Skeletal muscle tissue (tissue), 4 donors: ENCODE results near the gene IBA57. TPM values are rescaled to one million over a fixed set of nuclear protein-coding genes. Genes with fewer than 3 reads are reported as not detected.

Experiments used
- H3K27ac ChIP-seq: one replicate; pipeline ENCODE4 v1.7.0; 2013; ENCODE audit warnings: mild to moderate bottlenecking, low read depth, low read length, inconsistent platforms
- H3K27me3 ChIP-seq, 3 donors: one replicate each; pipeline ENCODE4 v1.7.0; 2013; ENCODE audit warnings: low read length in 3 of 3; ENCODE audit not compliant: control insufficient read depth in 3 of 3, insufficient read depth in 3 of 3
- H3K36me3 ChIP-seq, 3 donors: one replicate each; pipeline ENCODE4 v1.7.0; 2013; ENCODE audit warnings: low read length in 3 of 3; ENCODE audit not compliant: control insufficient read depth in 3 of 3, insufficient read depth in 3 of 3
- H3K4me1 ChIP-seq, 3 donors: one replicate each; pipeline ENCODE4 v1.7.0; 2013; ENCODE audit warnings: low read length in 3 of 3, mild to moderate bottlenecking in 3 of 3; ENCODE audit not compliant: control insufficient read depth in 3 of 3, insufficient read depth in 3 of 3
- H3K4me3 ChIP-seq, 3 donors: one replicate each; pipeline ENCODE4 v1.7.0; 2013; ENCODE audit warnings: low read length in 3 of 3
- H3K9ac ChIP-seq, 3 donors: one replicate each; pipeline ENCODE4 v1.7.0; 2013; ENCODE audit warnings: low read length in 3 of 3, mild to moderate bottlenecking in 3 of 3, moderate library complexity in 2 of 3, low read depth in 1 of 3
- H3K9me3 ChIP-seq, 3 donors: one replicate each; pipeline ENCODE4 v1.7.0; 2013; ENCODE audit warnings: low read length in 3 of 3; ENCODE audit not compliant: control insufficient read depth in 3 of 3
- total RNA-seq: library from RNA; depleted of rRNA; stranded (reverse); fragments of >200 nt; gene quantifications from one replicate; pipeline ENCODE4 v1.2.3, GENCODE V29; 2014
- donor health status: Osteomylitis.

Gene IBA57
- total RNA-seq, 1 donor from 2014 or later: 3.1 TPM

- Histone ChIP-seq H3K4me3 (no peak overlapping the region), H3K9me3 (no peaks in the 10 kb centered on the region), H3K27me3 (peaks cover 18 to 36% (median 21%) of the 10 kb centered on the region in 3 donors), H3K36me3 (no peaks in the 10 kb centered on the region), H3K27ac (peak overlapping the region; percentile 54), H3K4me1 (peaks cover 40 to 54% (median 53%) of the 10 kb centered on the region in 3 donors), H3K9ac (peak overlapping the region in 2 of 3 donors; percentile 43 to 62)
Observed at GRCh38 chr1:228162286-228163006, 3.2 kb upstream of the IBA57 start.

- Histone ChIP-seq H3K9ac (peak overlapping the region; percentile 38 to 62 (median 43)), H3K9me3 (no peaks in the 10 kb centered on the region), H3K36me3 (no peaks in the 10 kb centered on the region), H3K27ac (peak overlapping the region; percentile 54), H3K4me3 (no peak overlapping the region), H3K27me3 (peaks cover 14 to 30% (median 15%) of the 10 kb centered on the region in 3 donors), H3K4me1 (peaks cover 40 to 52% (median 52%) of the 10 kb centered on the region in 3 donors)
Observed at GRCh38 chr1:228163007-228163753, 2.4 kb upstream of the IBA57 start.

- Histone ChIP-seq H3K27me3 (peaks cover 10 to 24% (median 11%) of the 10 kb centered on the region in 3 donors), H3K4me1 (peaks cover 40 to 50% (median 49%) of the 10 kb centered on the region in 3 donors), H3K4me3 (peak overlapping the region in 1 of 3 donors; percentile 29), H3K27ac (peak overlapping the region; percentile 99), H3K36me3 (no peaks in the 10 kb centered on the region), H3K9me3 (no peaks in the 10 kb centered on the region), H3K9ac (peak overlapping the region in 1 of 3 donors; percentile 62)
Observed at GRCh38 chr1:228163776-228164519, 1.7 kb upstream of the IBA57 start.

- Histone ChIP-seq H3K4me3 (peak overlapping the region; percentile 85 to 89 (median 87)), H3K27me3 (peaks cover 5 to 16% (median 5%) of the 10 kb centered on the region in 3 donors), H3K36me3 (no peaks in the 10 kb centered on the region), H3K9me3 (no peaks in the 10 kb centered on the region), H3K9ac (peak overlapping the region; percentile 80 to 86 (median 85)), H3K4me1 (peaks cover 40 to 52% (median 50%) of the 10 kb centered on the region in 3 donors), H3K27ac (peak overlapping the region; percentile 99)
Observed at GRCh38 chr1:228164561-228165371, 838 bp upstream of the IBA57 start.

- Histone ChIP-seq H3K27me3 (peaks cover 2 to 9% (median 2%) of the 10 kb centered on the region in 3 donors), H3K36me3 (no peaks in the 10 kb centered on the region), H3K4me3 (peak overlapping the region; percentile 71 to 83 (median 77)), H3K4me1 (peaks cover 38 to 51% (median 49%) of the 10 kb centered on the region in 3 donors), H3K27ac (peak overlapping the region; percentile 99), H3K9me3 (no peaks in the 10 kb centered on the region), H3K9ac (peak overlapping the region; percentile 92 to 99 (median 97))
Observed at GRCh38 chr1:228166170-228166936, 749 bp downstream of the IBA57 start.

GRCh38 chr1:228168563-228169270 lies 3.1 kb downstream of the IBA57 start:
- H3K27me3 ChIP-seq: no peaks in the 10 kb centered on the region
- no peaks in the 10 kb centered on the region for H3K36me3 ChIP-seq
- peak overlapping the region in 2 of 3 donors; percentile 3 to 35 for H3K9ac ChIP-seq
- no peaks in the 10 kb centered on the region for H3K9me3 ChIP-seq
- no peak overlapping the region for H3K27ac ChIP-seq
- peaks cover 18 to 41% (median 36%) of the 10 kb centered on the region in 3 donors for H3K4me1 ChIP-seq
- H3K4me3 ChIP-seq: no peak overlapping the region

- Histone ChIP-seq H3K4me1 (peaks cover 12 to 37% (median 30%) of the 10 kb centered on the region in 3 donors), H3K36me3 (no peaks in the 10 kb centered on the region), H3K4me3 (no peak overlapping the region), H3K9me3 (no peaks in the 10 kb centered on the region), H3K9ac (no peak overlapping the region), H3K27me3 (no peaks in the 10 kb centered on the region), H3K27ac (no peak overlapping the region)
Observed at GRCh38 chr1:228169345-228169744, 3.7 kb downstream of the IBA57 start.

- no peaks in the 10 kb centered on the region for H3K27me3 ChIP-seq
- H3K4me1 ChIP-seq: peaks cover 9 to 28% (median 20%) of the 10 kb centered on the region in 3 donors
- no peak overlapping the region for H3K4me3 ChIP-seq
- no peak overlapping the region for H3K27ac ChIP-seq
- H3K9me3 ChIP-seq: no peaks in the 10 kb centered on the region
- peaks cover 5 to 6% (median 6%) of the 10 kb centered on the region in 3 donors for H3K36me3 ChIP-seq
- no peak overlapping the region for H3K9ac ChIP-seq
Observed at GRCh38 chr1:228170666-228171065, 5.1 kb downstream of the IBA57 start.
